Small intestine (tissue), 7 donors: ENCODE results near the gene SEMA5A. TPM values are rescaled to one million over a fixed set of nuclear protein-coding genes. Genes with fewer than 3 reads are reported as not detected.
A peak's percentile ranks its signal among the peaks of the same experiment; 100 is the strongest.

ENCODE experiments used
- DNase-seq, 2 donors: peaks; one replicate each; pipeline versions ENCODE4 v3.0.0 to v3.0.0-alpha.2; 2013
- FAIRE-seq: peaks from 2 replicates; lab custom pipeline; 2012; peaks lifted over from hg19 to GRCh38; lab: Jason Lieb, UNC
- H3K27ac ChIP-seq, 3 donors: one replicate each; pipeline ENCODE4 v1.5.1; 2013; ENCODE audit warnings: low read length in 2 of 3, mild to moderate bottlenecking in 2 of 3, control low read depth in 1 of 3, inconsistent platforms in 1 of 3, low read depth in 1 of 3, moderate library complexity in 1 of 3
- H3K27me3 ChIP-seq, 3 donors: one replicate each; pipeline ENCODE4 v1.6.1; 2013; ENCODE audit warnings: low read length in 3 of 3, inconsistent platforms in 1 of 3; ENCODE audit not compliant: control insufficient read depth in 3 of 3, insufficient read depth in 3 of 3
- H3K36me3 ChIP-seq, 3 donors: one replicate each; pipeline ENCODE4 v1.6.1; 2013; ENCODE audit warnings: low read length in 3 of 3, inconsistent platforms in 1 of 3, low read depth in 1 of 3, mild to moderate bottlenecking in 1 of 3, moderate library complexity in 1 of 3; ENCODE audit not compliant: control insufficient read depth in 3 of 3, insufficient read depth in 2 of 3
- H3K4me1 ChIP-seq, 3 donors: one replicate each; pipeline ENCODE4 v1.6.1; 2013; ENCODE audit warnings: low read length in 2 of 3, inconsistent platforms in 1 of 3, low read depth in 1 of 3, mild to moderate bottlenecking in 1 of 3, moderate library complexity in 1 of 3; ENCODE audit not compliant: control insufficient read depth in 3 of 3, insufficient read depth in 2 of 3
- H3K4me3 ChIP-seq, 3 donors: one replicate each; pipeline ENCODE4 v1.5.1; 2013; ENCODE audit warnings: low read length in 3 of 3, control low read depth in 1 of 3, inconsistent platforms in 1 of 3, low read depth in 1 of 3, mild to moderate bottlenecking in 1 of 3, moderate library complexity in 1 of 3
- H3K9me3 ChIP-seq, 2 donors: one replicate each; pipeline ENCODE4 v1.6.1; 2013; ENCODE audit warnings: low read depth in 1 of 2, low read length in 1 of 2; ENCODE audit not compliant: control insufficient read depth in 2 of 2, insufficient read depth in 1 of 2
- WGBS, 3 donors: extraction: QIAGEN DNeasy Blood & Tissue Kit; methylation state at CpG; one replicate each; pipeline ENCODE4 v1.1.7; 2013; 5-methylcytosine and 5-hydroxymethylcytosine counted together
- polyA plus RNA-seq, 4 donors: library from polyadenylated mRNA; stranded (reverse) in 3 of 4; unstranded in 1 of 4; fragments of 200-250 nt in 3 of 4; fragments of 120-200 nt in 1 of 4; gene quantifications; one replicate each; pipeline versions ENCODE4 v1.2.1 to v1.2.3, GENCODE V29; 2013
- donor health status: healthy with polysubstance abuse.
- donor health status: control.
- donor health status: control.
- donor health status: Bipolar disorder and iron deficiency.
- donor health status: healthy.

Gene SEMA5A
- polyA plus RNA-seq, 4 donors, result 0.45 to 11.1 (median 1.2) TPM

DNA sequence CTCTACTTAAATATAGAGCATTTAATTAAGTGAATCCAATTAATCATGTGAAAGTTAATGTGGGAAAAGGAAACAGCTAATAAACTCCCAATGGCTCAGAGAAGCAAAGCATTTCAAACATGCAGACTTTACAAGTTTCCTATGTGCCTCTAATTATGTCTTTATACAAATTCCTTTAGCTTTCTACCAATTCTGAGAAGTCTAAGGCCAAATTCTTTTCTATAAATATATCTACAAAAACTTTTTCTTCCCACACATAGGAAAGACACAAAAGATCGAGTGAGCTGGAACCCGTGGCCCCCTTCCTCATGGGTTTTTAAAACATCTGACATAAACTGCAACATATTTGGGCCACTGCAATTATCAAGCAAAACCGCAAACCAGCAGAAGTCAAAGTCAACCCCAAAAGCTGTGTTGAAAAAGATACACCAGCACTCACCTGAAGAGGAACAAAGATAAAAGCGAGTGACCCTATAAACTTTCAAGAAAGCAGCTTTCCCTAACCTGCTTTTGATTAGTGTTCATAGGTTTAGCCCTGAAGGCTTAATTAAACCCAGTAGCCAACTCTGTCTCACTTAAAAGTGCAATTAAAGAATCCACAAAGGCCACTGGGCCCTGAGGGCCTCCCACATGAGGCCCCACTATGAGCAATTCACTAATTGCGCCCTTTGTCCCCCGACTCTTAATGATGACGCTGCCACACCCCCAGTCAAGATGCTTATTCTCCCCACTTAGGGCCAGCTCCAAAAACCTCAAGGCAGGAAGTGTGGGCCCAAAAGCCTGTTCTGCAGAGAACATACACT, 12.1 kb downstream of the SEMA5A start:
- no peaks in the 10 kb centered on the region for H3K27me3 ChIP-seq
- no peak overlapping the region for H3K27ac ChIP-seq
- H3K4me3 ChIP-seq, result no peak overlapping the region
- FAIRE-seq, result no peak
- 85 to 89% (median 87%) methylated on average over 7 of the region's 7 CpGs for WGBS, 3 donors
- no peak for DNase-seq
- peaks cover 0 to 4% (median 0%) of the 10 kb centered on the region in 3 donors for H3K36me3 ChIP-seq
- no peaks in the 10 kb centered on the region for H3K4me1 ChIP-seq
- no peaks in the 10 kb centered on the region for H3K9me3 ChIP-seq

DNA sequence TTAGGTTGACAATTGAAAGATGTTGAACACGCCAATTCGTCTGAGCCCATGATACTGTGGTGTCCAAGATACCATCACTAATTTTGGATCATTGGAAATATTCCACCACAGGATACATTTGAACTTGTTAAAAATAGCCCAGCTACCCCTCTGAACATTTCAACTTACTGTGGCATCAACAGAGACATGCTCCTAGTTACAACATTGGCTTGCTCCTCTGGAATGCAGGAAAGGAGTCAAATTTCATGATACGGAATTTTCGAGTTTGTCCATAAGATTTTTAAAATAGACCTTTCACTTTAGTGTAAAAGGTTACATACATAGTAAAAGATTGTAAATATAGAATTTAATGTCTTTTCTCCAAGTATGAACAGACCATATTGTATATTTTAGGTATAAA, 12.8 kb downstream of the SEMA5A start:
- no peak for DNase-seq
- WGBS, 3 donors, result 75 to 85% (median 82%) methylated on average over 4 of the region's 4 CpGs

DNA sequence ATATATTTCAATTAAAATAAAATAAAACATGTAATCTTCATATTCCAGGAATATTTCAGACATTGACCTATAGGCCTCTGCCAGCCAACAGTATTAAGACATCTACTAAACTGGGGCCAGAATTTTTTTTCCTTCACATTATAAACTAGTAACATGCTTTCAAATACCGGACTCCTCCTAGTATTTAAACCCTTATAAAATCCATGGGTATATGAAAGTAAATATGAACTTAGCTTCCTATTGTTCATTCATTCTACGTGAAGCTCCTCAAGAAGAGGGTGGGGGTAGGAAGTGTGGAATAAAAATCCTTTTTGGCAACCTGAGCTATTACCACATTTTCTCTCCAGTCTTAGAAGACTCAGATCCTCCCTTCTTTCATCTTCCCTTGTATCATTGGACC, 16.4 kb downstream of the SEMA5A start:
- no peak for FAIRE-seq
- H3K9me3 ChIP-seq, result no peaks in the 10 kb centered on the region
- no peak overlapping the region for H3K27ac ChIP-seq

More for the DNA sequence above, 12.8 kb downstream of the SEMA5A start:
- H3K9me3 ChIP-seq, result no peaks in the 10 kb centered on the region
- H3K4me3 ChIP-seq, result no peak overlapping the region
- peaks cover 0 to 4% (median 0%) of the 10 kb centered on the region in 3 donors for H3K36me3 ChIP-seq
- no peaks in the 10 kb centered on the region for H3K27me3 ChIP-seq
- no peak for FAIRE-seq
- no peaks in the 10 kb centered on the region for H3K4me1 ChIP-seq
- no peak overlapping the region for H3K27ac ChIP-seq

DNA sequence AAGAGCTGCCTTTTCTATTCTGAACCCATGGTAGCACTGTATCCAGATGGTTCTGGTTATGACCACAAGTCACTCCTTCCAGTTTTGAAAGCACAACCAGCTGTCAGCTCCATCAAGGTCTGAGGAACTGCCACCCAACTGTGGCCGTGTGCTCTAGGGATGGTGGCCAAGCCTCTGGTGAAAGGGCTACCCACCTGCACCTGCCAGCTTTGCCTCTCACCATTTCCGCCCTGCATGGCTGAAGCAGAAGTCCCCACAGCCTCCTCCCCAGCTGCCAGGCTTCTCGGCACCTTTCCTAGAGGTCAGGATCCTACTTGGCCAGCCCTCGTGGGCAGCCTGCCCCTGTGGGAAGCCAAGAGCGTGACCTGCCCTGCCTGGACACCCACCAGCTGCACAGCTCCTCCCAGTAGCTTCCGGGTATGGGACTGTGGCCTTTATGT, 16.8 kb downstream of the SEMA5A start:
- Histone ChIP-seq H3K4me1 (no peaks in the 10 kb centered on the region), H3K27ac (no peak overlapping the region), H3K27me3 (no peaks in the 10 kb centered on the region), H3K36me3 (peaks cover 0 to 4% (median 0%) of the 10 kb centered on the region in 3 donors), H3K4me3 (no peak overlapping the region), H3K9me3 (no peaks in the 10 kb centered on the region)
- no peak for DNase-seq
- 74 to 83% (median 77%) methylated on average over 6 of the region's 6 CpGs for WGBS, 3 donors
- no peak for FAIRE-seq

More for the DNA sequence above, 16.4 kb downstream of the SEMA5A start:
- WGBS, 3 donors, result 86 to 94% (median 93%) methylated on average over 2 of the region's 2 CpGs
- Histone ChIP-seq H3K4me1 (no peaks in the 10 kb centered on the region), H3K4me3 (no peak overlapping the region), H3K27me3 (no peaks in the 10 kb centered on the region), H3K36me3 (peaks cover 0 to 4% (median 0%) of the 10 kb centered on the region in 3 donors)
- no peak for DNase-seq

DNA sequence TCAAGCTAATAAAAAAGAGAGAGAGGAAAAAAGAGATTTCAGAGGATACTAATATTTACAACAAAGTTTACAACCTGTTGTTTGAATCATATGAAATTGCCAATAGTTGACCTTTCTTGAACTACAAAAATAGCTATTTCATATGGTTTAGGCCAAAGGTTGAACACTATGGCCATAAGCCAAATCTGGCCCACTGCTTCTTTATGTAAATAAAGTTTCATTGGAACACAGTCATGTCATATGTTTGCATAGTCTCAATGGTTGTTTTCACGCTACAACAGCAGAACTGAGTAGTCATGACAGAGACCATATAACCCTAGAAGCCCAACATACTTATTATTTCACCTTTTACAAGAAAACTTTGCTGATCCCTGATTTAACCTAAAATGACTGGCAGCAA, 20.9 kb downstream of the SEMA5A start:
- DNase-seq (no peak), FAIRE-seq (no peak)

DNA sequence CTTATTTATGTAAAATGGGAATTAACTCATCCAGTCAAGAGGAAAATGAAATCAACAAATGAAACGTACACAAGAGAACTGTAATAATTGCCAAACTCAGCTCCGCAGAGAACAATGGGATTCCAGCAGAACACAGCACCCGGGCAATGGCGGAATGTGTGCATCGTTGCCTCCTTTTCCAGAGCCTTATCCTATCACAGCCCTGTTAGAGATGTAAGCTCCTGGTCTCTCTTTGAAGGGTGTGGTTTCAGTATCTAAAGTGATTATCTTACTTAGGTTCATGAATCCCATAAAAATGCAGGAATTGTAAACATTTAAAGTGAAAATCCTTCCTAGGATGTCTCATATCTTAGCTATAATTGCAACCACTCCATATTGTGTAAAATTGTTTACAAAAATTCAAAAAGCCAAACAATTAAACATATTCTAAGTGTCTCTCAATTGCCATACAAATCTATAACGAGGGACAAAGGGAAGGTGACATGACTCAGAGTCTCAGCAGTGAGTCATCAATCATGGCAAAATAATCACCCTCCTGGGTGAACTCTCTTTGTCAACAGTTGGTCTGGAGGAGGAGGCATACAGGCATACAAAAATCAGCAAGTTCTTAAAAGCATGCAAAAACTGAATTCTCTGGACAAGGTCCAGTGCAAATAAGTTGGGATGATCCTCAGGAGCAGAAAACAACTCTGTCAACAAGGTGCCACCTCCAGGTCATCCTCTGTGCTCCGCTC, 22.6 kb downstream of the SEMA5A start:
- Histone ChIP-seq H3K27me3 (no peaks in the 10 kb centered on the region), H3K4me1 (no peaks in the 10 kb centered on the region), H3K36me3 (peaks cover 0 to 3% (median 0%) of the 10 kb centered on the region in 3 donors), H3K27ac (no peak overlapping the region), H3K9me3 (no peaks in the 10 kb centered on the region), H3K4me3 (no peak overlapping the region)
- WGBS, 3 donors, result 75 to 79% (median 76%) methylated on average over 7 of the region's 7 CpGs
- peak in 1 of 2 donors; percentile 41 for DNase-seq
- no peak for FAIRE-seq

More for the DNA sequence above, 20.9 kb downstream of the SEMA5A start:
- peaks cover 0 to 7% (median 0%) of the 10 kb centered on the region in 3 donors for H3K36me3 ChIP-seq
- no peaks in the 10 kb centered on the region for H3K4me1 ChIP-seq
- H3K27ac ChIP-seq, result no peak overlapping the region
- no peaks in the 10 kb centered on the region for H3K27me3 ChIP-seq
- H3K4me3 ChIP-seq, result no peak overlapping the region
- no peaks in the 10 kb centered on the region for H3K9me3 ChIP-seq
- 59 to 71% (median 64%) methylated on average over 1 of the region's 1 CpG for WGBS, 3 donors

DNA sequence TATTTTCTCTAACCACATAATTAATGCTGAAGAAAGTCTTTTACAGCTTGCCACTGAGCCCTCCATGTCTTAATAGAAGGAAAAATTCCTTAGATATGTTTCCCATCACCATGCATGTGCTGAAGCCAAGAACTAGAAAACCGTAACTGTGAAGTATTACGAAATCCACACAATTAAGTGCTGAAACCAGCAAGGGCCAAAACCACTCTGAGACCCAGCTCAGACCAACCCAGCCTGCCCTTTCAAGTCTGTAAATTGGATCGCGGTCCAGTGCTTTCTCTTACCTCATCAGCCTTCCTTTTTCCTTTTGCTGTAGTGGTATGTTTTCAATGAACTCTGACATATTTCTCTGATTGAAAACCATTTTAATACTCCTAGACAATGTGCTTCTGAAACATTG, 26.3 kb downstream of the SEMA5A start:
- Histone ChIP-seq H3K9me3 (no peaks in the 10 kb centered on the region), H3K4me3 (no peak overlapping the region), H3K36me3 (peaks cover 0 to 3% (median 0%) of the 10 kb centered on the region in 3 donors), H3K4me1 (peaks cover 0 to 3% (median 0%) of the 10 kb centered on the region in 3 donors), H3K27me3 (no peaks in the 10 kb centered on the region), H3K27ac (no peak overlapping the region)
- 72 to 87% (median 87%) methylated on average over 4 of the region's 4 CpGs for WGBS, 3 donors
- no peak for FAIRE-seq
- no peak for DNase-seq

DNA sequence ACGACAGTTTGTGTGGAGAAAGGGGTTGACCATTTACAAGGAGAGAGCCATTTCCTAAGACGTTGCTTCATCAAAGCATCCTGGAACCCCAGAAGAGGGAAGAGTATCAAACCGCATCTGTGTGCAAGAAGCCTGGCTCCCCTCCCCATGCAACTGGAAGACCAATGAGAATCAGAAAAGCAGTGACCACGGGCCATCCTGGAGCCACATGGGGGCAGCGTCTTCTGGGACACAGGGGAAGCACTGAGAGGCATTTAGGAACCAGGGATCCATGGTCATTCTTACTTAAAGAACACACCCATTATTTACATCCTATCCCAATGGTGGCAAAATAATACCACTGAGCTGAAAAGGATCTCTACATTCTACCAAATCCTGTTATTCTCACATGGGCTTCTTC, 29.3 kb downstream of the SEMA5A start:
- Histone ChIP-seq H3K27ac (no peak overlapping the region), H3K36me3 (peaks cover 0 to under 1% (median 0%) of the 10 kb centered on the region in 3 donors), H3K4me3 (no peak overlapping the region), H3K27me3 (no peaks in the 10 kb centered on the region), H3K4me1 (peaks cover 0 to 3% (median 0%) of the 10 kb centered on the region in 3 donors), H3K9me3 (no peaks in the 10 kb centered on the region)
- DNase-seq (no peak), FAIRE-seq (no peak)
- 75 to 86% (median 78%) methylated on average over 5 of the region's 5 CpGs for WGBS, 3 donors
